Amygdala (tissue), 56 donors: ENCODE measurements around the gene MS4A18.

Experiments used
- DNase-seq, 56 donors: peaks; one replicate each; lab custom pipeline; 2025; lab: John Stamatoyannopoulos, UW

Gene MS4A18

GRCh38 chr11:60763692-60764369 is 39.3 kb downstream of the MS4A18 start:
- DNase-seq, result no peak

- no peak for DNase-seq
Measured at GRCh38 chr11:60764879-60765278, 40.4 kb downstream of the MS4A18 start.

- no peak for DNase-seq
Measured at GRCh38 chr11:60765355-60765754, 40.8 kb downstream of the MS4A18 start.

GRCh38 chr11:60766547-60766946 is 42.0 kb downstream of the MS4A18 start:
- DNase-seq, result no peak

- DNase-seq, result no peak
Measured at GRCh38 chr11:60767388-60767811, 42.9 kb downstream of the MS4A18 start.

GRCh38 chr11:60768202-60768601 is 43.7 kb downstream of the MS4A18 start:
- no peak for DNase-seq

- no peak for DNase-seq
Measured at GRCh38 chr11:60769273-60769672, 44.8 kb downstream of the MS4A18 start.

- no peak for DNase-seq
Measured at GRCh38 chr11:60769811-60770210, 45.3 kb downstream of the MS4A18 start.

- DNase-seq, result no peak
Measured at GRCh38 chr11:60771146-60771545, 46.6 kb downstream of the MS4A18 start.

GRCh38 chr11:60771879-60772525 is 47.5 kb downstream of the MS4A18 start:
- DNase-seq, result no peak

GRCh38 chr11:60772666-60773065 is 48.1 kb downstream of the MS4A18 start:
- DNase-seq, result no peak

- DNase-seq, result no peak
Measured at GRCh38 chr11:60774726-60775125, 50.2 kb downstream of the MS4A18 start.

- peak in 54 of 56 donors; percentile 13 to 91 (median 63) for DNase-seq
Measured at GRCh38 chr11:60775420-60775961, 51.0 kb downstream of the MS4A18 start.

GRCh38 chr11:60776167-60776566 is 51.6 kb downstream of the MS4A18 start:
- no peak for DNase-seq

- DNase-seq, result no peak
Measured at GRCh38 chr11:60777106-60777505, 52.6 kb downstream of the MS4A18 start.

- no peak for DNase-seq
Measured at GRCh38 chr11:60777572-60777971, 53.1 kb downstream of the MS4A18 start.

- no peak for DNase-seq
Measured at GRCh38 chr11:60780065-60780464, 55.5 kb downstream of the MS4A18 start.

- DNase-seq, result no peak
Measured at GRCh38 chr11:60780774-60781173, 56.3 kb downstream of the MS4A18 start.

- DNase-seq, result no peak
Measured at GRCh38 chr11:60781286-60781980, 56.9 kb downstream of the MS4A18 start.

- DNase-seq, result no peak
Measured at GRCh38 chr11:60781981-60782316, 57.4 kb downstream of the MS4A18 start.

GRCh38 chr11:60782393-60783140 is 58.0 kb downstream of the MS4A18 start:
- no peak for DNase-seq
